PFSK-1 (cell line): Measurements from ENCODE around the gene ANO6.

Experiments used
- FOXP2 ChIP-seq: optimal IDR thresholded peaks from 2 replicates; pipeline ENCODE3; 2011; ENCODE audit warnings: borderline replicate concordance, control low read depth, inconsistent platforms; ENCODE audit not compliant: insufficient read depth; ENCODE audit errors: extremely low read length, extremely low read depth
- POLR2AphosphoS5 ChIP-seq: IDR thresholded peaks from 2 replicates; pipeline ENCODE4 v1.6.1; 2012; ENCODE audit warnings: low read depth, mild to moderate bottlenecking, control low read depth, low read length, moderate library complexity
- SIN3A ChIP-seq: IDR thresholded peaks from 2 replicates; pipeline ENCODE4 v1.6.1; 2012; ENCODE audit warnings: mild to moderate bottlenecking, low read length, moderate library complexity, borderline replicate concordance; ENCODE audit not compliant: insufficient read depth
- TAF1 ChIP-seq: IDR thresholded peaks from 2 replicates; pipeline ENCODE4 v1.6.1; 2012; ENCODE audit warnings: low read length, control low read depth, borderline replicate concordance; ENCODE audit not compliant: insufficient read depth
- TF ChIP-seq, protein P1 (sequence below), 2 experiments: IDR thresholded peaks; 2 replicates each; pipeline versions ENCODE4 v1.6.1 to v1.8.0; 2011 to 2012; ENCODE audit warnings: low read depth in 2 of 2, low read length in 2 of 2, control low read depth in 1 of 2, inconsistent platforms in 1 of 2, mild to moderate bottlenecking in 1 of 2, moderate library complexity in 1 of 2; ENCODE audit not compliant: insufficient read depth in 1 of 2

Gene ANO6

GRCh38 chr12:45189766-45190403, 26.0 kb upstream of the ANO6 start:
- TF ChIP-seq SIN3A (no peak), TAF1 (no peak), POLR2AphosphoS5 (no peak), FOXP2 (no peak)
- TF ChIP-seq, protein P1, sequence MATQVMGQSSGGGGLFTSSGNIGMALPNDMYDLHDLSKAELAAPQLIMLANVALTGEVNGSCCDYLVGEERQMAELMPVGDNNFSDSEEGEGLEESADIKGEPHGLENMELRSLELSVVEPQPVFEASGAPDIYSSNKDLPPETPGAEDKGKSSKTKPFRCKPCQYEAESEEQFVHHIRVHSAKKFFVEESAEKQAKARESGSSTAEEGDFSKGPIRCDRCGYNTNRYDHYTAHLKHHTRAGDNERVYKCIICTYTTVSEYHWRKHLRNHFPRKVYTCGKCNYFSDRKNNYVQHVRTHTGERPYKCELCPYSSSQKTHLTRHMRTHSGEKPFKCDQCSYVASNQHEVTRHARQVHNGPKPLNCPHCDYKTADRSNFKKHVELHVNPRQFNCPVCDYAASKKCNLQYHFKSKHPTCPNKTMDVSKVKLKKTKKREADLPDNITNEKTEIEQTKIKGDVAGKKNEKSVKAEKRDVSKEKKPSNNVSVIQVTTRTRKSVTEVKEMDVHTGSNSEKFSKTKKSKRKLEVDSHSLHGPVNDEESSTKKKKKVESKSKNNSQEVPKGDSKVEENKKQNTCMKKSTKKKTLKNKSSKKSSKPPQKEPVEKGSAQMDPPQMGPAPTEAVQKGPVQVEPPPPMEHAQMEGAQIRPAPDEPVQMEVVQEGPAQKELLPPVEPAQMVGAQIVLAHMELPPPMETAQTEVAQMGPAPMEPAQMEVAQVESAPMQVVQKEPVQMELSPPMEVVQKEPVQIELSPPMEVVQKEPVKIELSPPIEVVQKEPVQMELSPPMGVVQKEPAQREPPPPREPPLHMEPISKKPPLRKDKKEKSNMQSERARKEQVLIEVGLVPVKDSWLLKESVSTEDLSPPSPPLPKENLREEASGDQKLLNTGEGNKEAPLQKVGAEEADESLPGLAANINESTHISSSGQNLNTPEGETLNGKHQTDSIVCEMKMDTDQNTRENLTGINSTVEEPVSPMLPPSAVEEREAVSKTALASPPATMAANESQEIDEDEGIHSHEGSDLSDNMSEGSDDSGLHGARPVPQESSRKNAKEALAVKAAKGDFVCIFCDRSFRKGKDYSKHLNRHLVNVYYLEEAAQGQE (IDR thresholded peaks at IDR 0.05; ENCODE audit: insufficient read depth in 1 of 2, low read depth in 2 of 2, low read length in 2 of 2): no peak

DNA sequence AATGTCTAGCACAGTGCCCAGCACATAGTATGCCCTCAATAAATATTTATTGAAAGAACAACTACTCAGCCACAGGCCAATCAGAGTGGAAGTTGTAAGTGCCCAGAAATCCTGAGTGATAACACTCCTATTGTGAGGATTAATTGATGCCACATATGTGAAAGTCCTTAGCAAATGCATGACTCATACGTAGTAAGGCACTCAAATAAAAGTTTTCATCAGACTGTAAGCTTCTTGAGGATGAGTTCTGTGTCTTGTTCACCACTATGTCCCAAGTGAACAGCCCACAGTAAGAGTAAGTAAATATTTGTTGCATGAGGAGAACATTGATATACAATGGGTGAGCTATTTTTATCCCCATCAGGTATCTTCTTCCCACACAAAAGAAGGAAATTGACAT, 24.7 kb upstream of the ANO6 start:
- TF ChIP-seq, protein P1 (IDR thresholded peaks at IDR 0.05; ENCODE audit: insufficient read depth in 1 of 2, low read depth in 2 of 2, low read length in 2 of 2): no peak
- no peak for TF ChIP-seq SIN3A

DNA sequence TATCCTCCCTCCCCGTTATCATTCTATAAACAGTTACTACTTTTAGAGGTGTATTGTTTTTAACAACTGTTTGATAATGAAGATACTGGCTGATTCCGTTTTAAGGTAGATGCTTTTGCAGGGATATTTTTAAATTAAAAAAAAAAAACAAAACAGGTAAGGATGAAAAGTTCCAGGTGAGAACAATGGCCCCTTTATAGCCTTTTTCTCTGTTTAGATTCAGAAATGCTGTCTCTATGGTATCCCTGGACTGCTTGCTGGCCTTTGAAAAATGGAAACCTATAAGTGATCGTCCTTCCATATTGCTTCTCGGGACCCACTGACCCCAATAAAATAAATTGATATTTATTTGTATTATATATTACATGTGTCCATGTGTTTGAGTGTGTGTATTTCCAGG, 23.2 kb upstream of the ANO6 start:
- TF ChIP-seq, protein P1 (IDR thresholded peaks at IDR 0.05; ENCODE audit: insufficient read depth in 1 of 2, low read depth in 2 of 2, low read length in 2 of 2): no peak
- TF ChIP-seq SIN3A: no peak
- TF ChIP-seq TAF1: no peak
- no peak for TF ChIP-seq FOXP2
- no peak for TF ChIP-seq POLR2AphosphoS5

- no peak for TF ChIP-seq FOXP2
- no peak for TF ChIP-seq POLR2AphosphoS5
- TF ChIP-seq TAF1: no peak
- TF ChIP-seq SIN3A: no peak
- TF ChIP-seq, protein P1 (IDR thresholded peaks at IDR 0.05; ENCODE audit: insufficient read depth in 1 of 2, low read depth in 2 of 2, low read length in 2 of 2): no peak
These were observed 15.3 kb upstream of the ANO6 start for GRCh38 chr12:45200491-45201043.
